Prostate gland (tissue), 2 donors: Measurements from ENCODE around the gene MGAM2.

ENCODE experiments used
- CTCF ChIP-seq, 4 experiments: fragments of 200-600 bp in 2 of 4; fragments of 450-650 bp in 2 of 4; sonication (generic) in 2 of 4; IDR thresholded peaks; 1 replicate in 3 of 4; 2 replicates in 1 of 4; pipeline ENCODE4 v1.5.1; 2016 to 2019; ENCODE audit warnings: antibody characterized with exemption in 4 of 4, mild to moderate bottlenecking in 2 of 4, moderate library complexity in 2 of 4
- POLR2A ChIP-seq: fragments of 450-650 bp; IDR thresholded peaks from one replicate; pipeline ENCODE4 v1.6.1; 2016; ENCODE audit warnings: antibody characterized with exemption, mild to moderate bottlenecking
- POLR2AphosphoS5 ChIP-seq: sonication (generic); formaldehyde crosslinking; IDR thresholded peaks from one replicate; pipeline ENCODE4 v1.6.1; 2017; ENCODE audit warnings: antibody characterized with exemption

DNA sequence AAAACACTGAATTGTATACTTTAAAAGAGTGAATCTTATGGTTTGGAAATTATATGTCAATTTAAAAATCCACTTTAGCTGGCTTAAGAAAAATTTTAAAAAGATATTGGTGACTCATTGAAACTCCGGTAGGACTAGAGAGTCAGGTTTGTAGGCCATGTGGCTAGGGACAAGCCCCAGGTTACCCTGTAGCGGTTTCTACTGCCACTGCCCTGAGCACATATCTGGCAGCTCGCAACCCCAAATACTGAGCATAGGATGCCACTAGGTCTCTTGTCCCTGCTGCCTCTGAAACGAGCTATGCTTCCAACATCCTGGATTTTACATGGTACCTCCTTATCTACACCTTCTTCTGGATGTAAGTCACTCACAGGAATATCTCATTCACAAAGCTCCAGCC, 1.4 kb upstream of the MGAM2 start:
- no peak for TF ChIP-seq CTCF (IDR thresholded peaks at IDR 0.05)
- TF ChIP-seq POLR2A, result no peak
- TF ChIP-seq POLR2AphosphoS5, result no peak
